SHP77 (cell line): Measurements from ENCODE around the gene ERGIC1.

ENCODE experiments used
- DNase-seq, 2 experiments: peaks; one replicate each; lab custom pipeline; 2025; lab: John Stamatoyannopoulos, UW

ERGIC1 gene

GRCh38 chr5:172902497-172903472 is 68.7 kb downstream of the ERGIC1 start:
- peak; percentile 16 to 18 for DNase-seq

- DNase-seq = peak in 1 of 2 experiments; percentile 33
Observed at GRCh38 chr5:172903790-172904189, 69.7 kb downstream of the ERGIC1 start.

DNA sequence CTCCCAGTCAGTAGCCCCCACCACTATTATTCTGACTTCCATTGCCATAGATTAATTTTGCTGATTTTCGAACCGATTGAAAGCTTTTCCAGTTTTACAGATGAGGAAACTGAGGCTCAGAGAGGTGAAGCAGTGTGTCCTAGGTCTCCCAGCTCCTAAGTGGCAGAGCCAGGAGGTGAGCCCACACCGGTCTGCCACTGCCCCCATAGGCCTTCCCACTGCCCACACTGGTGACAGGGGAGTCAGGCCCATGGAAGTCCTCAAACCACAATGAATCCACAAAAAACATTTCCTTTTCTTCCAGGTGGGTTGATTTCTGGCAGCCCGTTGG is 70.2 kb downstream of the ERGIC1 start:
- DNase-seq = no peak

DNA sequence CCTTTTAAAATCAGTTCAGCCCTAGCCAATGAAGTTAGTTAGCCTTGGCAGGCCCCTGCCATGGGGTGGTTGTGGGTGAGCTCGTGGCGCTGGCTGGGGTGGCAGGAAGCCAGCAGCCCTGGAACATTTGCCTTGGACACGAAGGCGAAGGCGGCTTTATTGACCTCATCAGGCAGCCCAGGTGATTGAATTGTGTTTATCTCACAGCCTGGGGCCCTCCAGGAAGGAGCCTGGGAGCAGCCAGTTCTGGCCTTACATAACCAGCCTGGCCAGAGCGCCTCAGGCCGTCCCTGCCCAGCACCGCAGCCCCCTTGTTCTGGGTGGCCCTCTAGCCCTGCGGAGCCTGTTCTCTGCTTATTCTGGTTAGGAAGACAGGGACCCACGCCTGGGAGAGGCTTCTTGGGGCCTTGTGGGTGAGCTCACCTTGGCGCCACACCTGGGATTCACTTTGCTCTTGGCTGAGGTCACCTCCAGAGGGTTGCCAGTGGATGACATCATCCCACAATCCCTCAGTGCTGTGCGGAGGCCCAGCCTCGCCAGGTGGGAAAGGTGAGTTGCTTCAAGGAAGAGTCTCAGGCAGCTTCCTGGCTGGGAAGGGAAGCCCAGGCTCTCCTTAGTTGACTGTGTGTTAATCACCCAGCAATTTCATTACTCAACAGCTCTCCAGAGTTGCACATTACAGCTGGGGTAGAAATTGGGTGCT is 70.7 kb downstream of the ERGIC1 start:
- peak; percentile 63 to 76 for DNase-seq

DNA sequence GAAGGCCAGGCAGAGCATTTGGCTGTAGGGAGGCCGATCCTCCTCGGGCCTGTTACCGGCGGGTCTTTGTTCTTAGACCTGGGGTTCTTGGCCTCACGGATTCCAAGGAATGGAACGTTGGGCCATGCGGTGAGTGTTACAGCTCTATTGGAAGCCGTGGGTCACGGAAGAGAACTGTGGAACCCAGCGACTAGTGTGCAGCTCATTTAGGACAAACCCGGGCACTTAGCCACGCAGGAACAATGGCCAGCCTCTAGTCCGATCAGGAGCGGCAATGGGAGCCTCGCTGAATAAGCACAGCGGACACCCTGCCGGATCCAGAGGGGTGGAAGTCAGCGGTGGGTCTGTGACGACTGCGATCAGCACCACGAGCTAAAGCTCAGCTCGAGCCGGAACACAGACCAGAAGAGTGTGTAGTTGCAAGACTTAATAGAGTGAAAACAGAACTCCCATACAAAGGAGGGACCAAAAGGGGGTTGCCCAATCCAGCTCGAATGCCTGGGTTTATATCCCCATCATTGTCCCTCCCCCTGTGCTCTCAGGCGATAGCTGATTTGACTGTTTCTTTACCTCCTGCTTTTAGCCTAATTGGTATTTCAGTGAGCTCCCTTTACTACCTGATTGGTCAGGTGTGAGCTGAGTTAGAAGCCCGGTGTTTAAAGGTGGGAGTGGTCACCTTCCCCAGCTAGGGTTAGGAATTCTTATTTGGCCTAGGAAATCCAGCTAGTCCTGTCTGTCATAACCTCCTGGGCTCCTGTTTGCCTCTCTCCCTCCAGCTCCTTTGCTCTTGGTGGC is 71.5 kb downstream of the ERGIC1 start:
- DNase-seq = no peak

DNA sequence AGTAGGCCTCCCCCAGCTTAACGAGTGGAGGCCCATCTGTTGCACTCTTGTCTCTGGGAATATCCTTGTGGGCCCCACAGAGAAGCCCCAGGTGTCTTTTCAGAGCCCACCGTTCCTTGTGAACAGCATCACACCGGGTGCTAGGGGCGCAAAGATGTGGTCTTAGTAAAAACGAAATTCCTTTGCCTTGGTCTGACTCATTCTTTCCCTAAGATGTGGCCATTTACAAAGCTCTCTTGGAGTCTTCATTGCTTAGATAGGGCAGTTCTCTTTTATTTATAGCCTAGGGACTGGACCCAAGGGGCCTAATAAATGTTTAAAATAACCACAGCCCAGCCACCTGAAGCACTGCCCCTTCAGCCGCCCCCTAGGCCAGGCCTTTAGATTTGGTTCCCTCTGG is 72.4 kb downstream of the ERGIC1 start:
- no peak for DNase-seq

DNA sequence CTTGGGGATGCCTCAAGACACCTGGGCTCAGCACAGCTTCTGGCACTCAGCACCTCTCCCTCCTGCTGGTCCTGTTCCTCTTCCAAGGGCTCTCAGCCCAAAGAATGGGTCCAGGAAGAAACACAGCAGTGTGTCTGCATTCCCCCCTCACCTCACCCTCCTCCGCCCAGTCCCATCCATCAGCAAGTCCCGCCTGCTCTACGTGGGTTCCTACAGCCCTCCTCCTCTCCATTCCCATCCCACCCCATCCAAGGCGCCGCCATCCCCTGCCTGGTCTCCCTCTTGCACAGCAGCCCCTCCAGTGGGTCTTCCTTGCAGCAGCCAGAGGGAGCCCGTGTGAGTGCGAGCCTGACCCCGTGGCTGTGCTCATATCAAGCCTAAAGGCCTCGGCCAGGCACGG is 72.8 kb downstream of the ERGIC1 start:
- DNase-seq = no peak

DNA sequence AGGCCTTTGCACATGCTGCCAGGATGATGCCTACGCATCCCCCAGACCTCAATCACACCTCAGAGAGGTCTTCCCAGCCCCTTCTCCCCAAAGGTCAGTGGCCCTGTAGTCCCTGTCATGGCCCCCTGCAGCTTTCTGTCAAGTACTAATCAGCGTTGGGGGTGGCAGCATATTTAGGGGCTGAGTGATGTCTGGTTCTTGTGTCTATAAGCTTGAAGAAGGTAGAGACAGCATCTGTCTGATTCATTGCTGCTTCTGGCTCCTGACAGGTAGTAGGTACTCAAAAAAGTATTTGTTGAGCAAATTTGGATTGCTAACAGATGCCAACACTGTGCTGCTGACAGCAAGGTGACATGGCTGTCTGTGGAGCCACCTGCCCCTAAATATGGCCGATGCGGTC is 73.6 kb downstream of the ERGIC1 start:
- DNase-seq = no peak

DNA sequence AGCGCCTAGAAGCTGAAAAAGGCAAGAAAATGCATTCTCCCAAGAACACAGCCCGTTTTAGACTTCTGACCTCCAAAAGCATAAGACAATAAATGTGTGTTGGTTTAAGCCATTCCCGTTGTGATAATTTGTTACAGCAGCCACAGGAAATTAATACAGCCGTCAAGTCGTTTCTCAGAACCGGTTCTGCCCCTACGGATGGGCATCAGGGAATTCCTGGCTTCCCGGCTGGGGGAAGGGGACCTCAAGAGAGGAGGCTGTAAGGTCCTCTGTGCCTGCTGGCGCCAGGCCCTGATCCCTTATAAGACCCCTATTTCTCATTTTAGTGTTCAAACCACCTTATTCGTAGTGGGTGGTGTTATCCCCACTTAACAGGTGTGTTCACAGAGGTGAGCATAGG is 74.6 kb downstream of the ERGIC1 start:
- DNase-seq = no peak

DNA sequence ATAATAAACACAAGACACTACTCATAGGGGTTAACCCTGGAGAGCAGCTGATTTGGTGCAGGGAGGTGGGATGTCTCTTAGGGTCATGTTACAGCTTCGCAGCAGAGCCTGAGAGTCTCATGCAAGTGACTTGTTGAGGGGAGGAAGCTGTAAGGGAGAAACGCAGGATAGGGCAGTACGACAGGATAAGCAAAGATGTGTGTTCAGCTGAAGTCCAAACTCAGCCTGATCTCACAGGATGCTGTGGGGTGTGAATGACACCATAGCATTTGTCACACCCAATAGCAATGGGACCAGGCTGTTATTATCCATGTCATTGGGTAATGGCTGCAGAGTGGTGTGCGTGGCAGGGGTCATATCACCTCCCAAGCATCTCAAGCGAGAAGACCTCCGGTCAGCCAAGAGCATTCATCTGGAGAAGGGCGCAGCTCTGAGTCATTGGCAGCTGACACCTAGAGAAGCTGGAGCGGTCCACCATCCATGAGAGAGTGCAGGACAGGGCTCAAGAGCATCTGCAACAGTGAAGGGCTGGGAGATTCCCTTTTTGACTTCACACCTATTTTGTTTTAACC is 76.0 kb downstream of the ERGIC1 start:
- DNase-seq = no peak

GRCh38 chr5:172910828-172911627 is 77.0 kb downstream of the ERGIC1 start:
- DNase-seq = peak; percentile 69 to 89

DNA sequence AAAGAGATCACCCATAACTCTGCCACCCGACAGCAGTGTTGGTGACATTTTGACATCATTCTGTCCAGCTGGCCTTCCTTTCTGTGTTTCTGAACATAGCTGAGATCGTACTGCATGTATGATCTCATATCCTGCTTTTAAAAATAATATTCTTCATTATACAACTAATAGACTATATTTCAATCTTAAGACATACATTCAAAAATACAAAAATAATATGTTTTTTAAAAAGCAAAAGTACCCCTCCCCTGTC is 77.5 kb downstream of the ERGIC1 start:
- DNase-seq = no peak

DNA sequence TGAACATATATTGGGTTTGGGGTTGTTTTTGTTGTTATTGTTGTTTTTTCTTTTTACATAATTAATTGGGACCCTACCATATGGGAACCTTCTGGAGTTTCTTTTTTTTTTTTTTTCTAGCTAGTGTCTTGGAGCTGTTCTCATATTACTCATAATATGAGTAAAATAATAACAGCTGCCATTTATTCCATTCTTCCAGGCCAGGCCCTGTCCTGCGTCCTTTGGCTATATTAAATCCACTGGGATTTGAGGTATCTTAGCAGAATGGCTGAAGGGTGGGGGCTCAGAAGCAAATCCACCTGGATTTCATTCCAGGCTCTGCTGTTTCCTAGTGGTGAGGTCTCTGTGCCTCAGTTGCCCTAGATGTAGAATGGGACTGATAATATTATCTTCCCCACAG is 77.9 kb downstream of the ERGIC1 start:
- DNase-seq = no peak

DNA sequence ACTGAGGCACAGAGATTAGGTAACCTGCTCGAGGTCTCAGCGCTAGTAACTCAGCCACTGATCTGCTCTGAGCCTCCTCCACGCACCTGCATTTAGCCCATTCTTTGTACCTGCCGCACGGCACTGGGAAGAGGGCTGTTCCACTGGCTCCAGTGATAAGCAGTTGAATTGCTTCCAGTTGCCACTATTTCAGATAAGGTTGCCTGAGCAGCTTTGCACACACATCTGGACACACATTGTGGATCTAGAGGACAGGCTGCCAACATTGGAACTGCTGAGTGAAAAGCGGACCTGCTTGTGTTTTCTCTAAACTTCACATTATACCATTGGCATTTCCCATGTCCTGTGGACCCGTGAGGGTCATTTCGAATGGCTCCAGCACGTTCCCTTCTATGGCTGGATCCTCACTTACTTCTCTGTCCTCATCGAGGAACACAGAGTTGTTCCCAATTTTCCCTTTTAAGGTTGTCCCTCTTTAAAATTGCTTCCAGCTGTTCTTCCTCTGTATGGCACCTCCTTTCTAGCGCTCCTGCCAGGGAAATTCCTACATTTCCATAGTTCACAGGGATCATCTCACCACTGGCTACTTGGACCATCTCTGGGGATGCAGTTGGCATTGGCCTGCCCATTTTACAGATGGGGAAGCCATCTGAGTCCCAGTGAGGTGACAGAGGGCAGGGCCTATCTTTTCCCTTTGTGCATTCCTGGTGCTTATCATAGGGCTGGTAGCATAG is 79.2 kb downstream of the ERGIC1 start:
- no peak for DNase-seq

DNA sequence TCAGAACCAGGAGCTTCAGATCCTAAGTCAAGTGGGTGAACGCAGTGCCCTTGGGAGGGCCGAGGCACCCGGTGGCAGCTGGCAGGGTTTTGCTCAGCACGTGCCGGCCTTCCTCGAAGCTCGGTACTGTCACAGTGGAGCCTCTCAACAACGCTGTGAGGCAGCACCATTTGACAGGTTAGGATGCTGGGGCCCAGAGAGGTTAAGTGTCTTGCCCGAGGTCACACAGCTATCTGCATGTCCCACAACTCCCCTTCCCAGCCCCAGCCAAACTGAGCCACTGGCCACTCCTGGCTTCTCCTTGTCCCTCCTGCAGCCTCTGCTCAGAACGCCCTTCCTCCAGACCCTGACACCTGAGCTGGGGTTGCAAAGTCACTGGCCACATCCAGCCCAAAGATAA is 81.5 kb downstream of the ERGIC1 start:
- no peak for DNase-seq

GRCh38 chr5:172918421-172919371 is 84.6 kb downstream of the ERGIC1 start:
- no peak for DNase-seq

- no peak for DNase-seq
Observed at GRCh38 chr5:172919525-172920446, 85.7 kb downstream of the ERGIC1 start.

DNA sequence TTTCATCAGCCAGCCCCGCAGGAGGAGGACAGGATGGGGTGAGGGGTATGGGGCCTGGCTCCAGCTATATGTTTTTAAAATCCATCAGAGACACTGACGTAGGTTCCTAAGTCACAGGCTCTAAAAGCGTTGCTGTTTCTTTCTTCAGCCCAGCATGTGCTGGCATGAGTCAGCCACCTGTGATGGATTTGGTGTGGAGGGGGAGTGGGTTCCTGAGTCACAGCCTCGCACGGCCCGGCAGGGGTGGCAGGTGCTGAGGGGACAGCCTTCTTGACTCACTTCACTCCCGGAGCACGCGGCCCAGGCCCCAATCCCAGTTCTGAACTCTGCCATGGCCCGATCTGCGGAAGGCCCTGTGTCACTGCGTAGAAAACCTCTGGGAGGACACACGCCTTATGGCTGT is 86.4 kb downstream of the ERGIC1 start:
- peak in 1 of 2 experiments; percentile 36 for DNase-seq

GRCh38 chr5:172920995-172921394 is 86.9 kb downstream of the ERGIC1 start:
- DNase-seq = no peak
